Mucosa of descending colon (tissue), 3 donors: ENCODE results near the gene ABCA3. TPM values are rescaled to one million over a fixed set of nuclear protein-coding genes. Genes with fewer than 3 reads are reported as not detected.

ENCODE experiments used
- ATAC-seq: fragments of 200-7000 bp; cut with Tn5 transposase; one replicate; pipeline ENCODE4 v1.9.1; 2020; ENCODE audit warnings: mild to moderate bottlenecking, moderate library complexity
- DNase-seq, 3 donors: peaks; one replicate each; pipeline ENCODE4 v3.0.0-alpha.2; 2020
- H3K36me3 ChIP-seq: fragments of 200-600 bp; one replicate; pipeline ENCODE4 v1.8.0; 2021; ENCODE audit warnings: low read depth, mild to moderate bottlenecking
- H3K4me1 ChIP-seq: fragments of 200-600 bp; one replicate; pipeline ENCODE4 v1.8.0; 2021; ENCODE audit warnings: low read depth, mild to moderate bottlenecking
- H3K4me3 ChIP-seq: fragments of 200-600 bp; one replicate; pipeline ENCODE4 v1.8.0; 2021; ENCODE audit warnings: mild to moderate bottlenecking
- H3K9me3 ChIP-seq: fragments of 200-600 bp; one replicate; pipeline ENCODE4 v1.8.0; 2021; ENCODE audit warnings: mild to moderate bottlenecking
- intact Hi-C, 2 donors: fragments of 100-400 bp; cut with DNase I in 1 of 2; cut with micrococcal nuclease in 1 of 2; formaldehyde crosslinking; loops; one replicate each; pipeline versions ENCODE4 v1.11.0 to v1.11.1; 2022; cut with DNase I, micrococcal nuclease
- total RNA-seq, 3 donors: library from RNA; stranded (reverse); fragmentation: NEBNext Ultra II Directional in 2 of 3; extraction: Animal tissue kit (Norgen Biotek cat#: 25700) in 2 of 3; gene quantifications; one replicate each; pipeline versions ENCODE4 v1.2.1 to v1.2.4, GENCODE V29; 2021 to 2023
- TF ChIP-seq, protein P1 (sequence below): fragments of 200-600 bp; IDR thresholded peaks from one replicate; pipeline ENCODE4 v1.8.0; 2022; ENCODE audit warnings: antibody characterized with exemption, mild to moderate bottlenecking
- donor health status: DM: no; HTN: no; CAD: no; lungs with moderate emphysema.
- donor health status: DM: no; HTN: no; CAD: no.
- donor health status: DM: no; HTN: yes; CAD: no.

The ABCA3 gene
- total RNA-seq, 3 donors from 2014 or later, result 3.0 to 13.5 (median 3.4) TPM

DNA sequence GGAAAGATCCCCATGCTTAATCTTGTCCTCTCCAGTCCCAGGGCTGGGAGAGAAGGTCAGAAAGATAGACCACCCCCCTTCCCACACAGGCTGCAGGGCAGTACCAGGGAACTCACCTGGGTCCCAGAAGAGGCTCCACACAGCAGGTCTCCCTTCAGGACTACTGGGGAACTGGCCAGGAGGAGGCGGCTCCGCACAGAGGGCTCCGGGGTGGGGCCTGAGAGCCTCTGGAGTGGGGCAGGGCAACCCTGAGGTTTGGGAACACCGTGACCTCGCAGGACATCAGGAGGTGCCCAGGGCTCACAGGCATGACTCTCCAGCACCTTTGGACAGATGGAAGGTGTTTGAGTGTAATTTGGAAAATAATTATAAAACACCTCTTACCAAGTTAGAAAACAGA lies 11.0 kb downstream of the ABCA3 start:
- no peak for ATAC-seq
- TF ChIP-seq, protein P1, sequence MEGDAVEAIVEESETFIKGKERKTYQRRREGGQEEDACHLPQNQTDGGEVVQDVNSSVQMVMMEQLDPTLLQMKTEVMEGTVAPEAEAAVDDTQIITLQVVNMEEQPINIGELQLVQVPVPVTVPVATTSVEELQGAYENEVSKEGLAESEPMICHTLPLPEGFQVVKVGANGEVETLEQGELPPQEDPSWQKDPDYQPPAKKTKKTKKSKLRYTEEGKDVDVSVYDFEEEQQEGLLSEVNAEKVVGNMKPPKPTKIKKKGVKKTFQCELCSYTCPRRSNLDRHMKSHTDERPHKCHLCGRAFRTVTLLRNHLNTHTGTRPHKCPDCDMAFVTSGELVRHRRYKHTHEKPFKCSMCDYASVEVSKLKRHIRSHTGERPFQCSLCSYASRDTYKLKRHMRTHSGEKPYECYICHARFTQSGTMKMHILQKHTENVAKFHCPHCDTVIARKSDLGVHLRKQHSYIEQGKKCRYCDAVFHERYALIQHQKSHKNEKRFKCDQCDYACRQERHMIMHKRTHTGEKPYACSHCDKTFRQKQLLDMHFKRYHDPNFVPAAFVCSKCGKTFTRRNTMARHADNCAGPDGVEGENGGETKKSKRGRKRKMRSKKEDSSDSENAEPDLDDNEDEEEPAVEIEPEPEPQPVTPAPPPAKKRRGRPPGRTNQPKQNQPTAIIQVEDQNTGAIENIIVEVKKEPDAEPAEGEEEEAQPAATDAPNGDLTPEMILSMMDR, result no peak
- intact Hi-C loops, result no loop called here
- no peaks in the 10 kb centered on the region for H3K9me3 ChIP-seq
- H3K4me1 ChIP-seq, result no peaks in the 10 kb centered on the region
- no peaks in the 10 kb centered on the region for H3K36me3 ChIP-seq
- H3K4me3 ChIP-seq, result no peak overlapping the region
- no peak for DNase-seq

DNA sequence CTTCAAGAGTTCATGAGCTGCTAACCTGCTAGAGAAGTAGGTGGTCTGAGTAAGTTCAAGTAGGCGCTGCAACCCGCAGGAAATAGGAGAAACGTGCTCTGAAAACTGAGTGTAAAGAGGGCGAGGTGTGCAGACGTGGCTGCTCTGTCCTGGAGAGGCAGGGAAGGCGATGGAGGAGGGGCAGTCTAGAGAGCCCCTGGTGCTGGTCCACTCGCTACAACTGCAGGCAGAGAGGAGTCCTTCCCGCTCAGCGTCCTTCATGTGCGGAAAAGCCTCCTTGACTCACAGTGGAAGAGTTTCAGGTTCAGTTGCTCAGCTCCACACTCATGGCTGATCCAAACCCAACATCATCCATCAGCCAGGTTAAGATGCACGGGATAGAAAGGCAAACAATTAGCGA lies 12.1 kb downstream of the ABCA3 start:
- Histone ChIP-seq H3K9me3 (no peaks in the 10 kb centered on the region), H3K4me1 (no peaks in the 10 kb centered on the region), H3K4me3 (no peak overlapping the region), H3K36me3 (no peaks in the 10 kb centered on the region)
- ATAC-seq, result no peak
- DNase-seq, result no peak
- intact Hi-C loops, result no loop called here
- TF ChIP-seq, protein P1, result no peak

DNA sequence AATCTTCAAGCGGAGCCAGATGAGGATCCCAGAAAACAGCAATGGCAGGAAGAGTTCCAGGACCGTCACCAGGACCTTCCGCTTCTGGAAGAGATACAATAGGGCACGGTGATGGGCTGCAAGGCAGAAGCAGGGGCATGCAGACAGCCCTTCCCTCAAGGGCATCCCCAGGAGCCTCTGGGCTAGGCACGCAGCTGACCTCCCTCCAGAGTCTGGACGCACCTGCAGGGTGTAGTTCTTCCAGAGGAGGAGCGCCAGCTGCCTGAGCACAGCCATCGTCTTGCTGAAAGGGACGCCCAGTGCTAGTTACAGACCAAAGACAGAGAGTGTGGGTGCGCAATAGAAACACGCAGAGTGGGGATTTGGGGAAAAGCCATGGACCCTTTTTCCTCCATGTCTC lies 14.3 kb downstream of the ABCA3 start:
- TF ChIP-seq, protein P1, result no peak
- Histone ChIP-seq H3K36me3 (no peaks in the 10 kb centered on the region), H3K4me3 (no peak overlapping the region), H3K9me3 (no peaks in the 10 kb centered on the region), H3K4me1 (no peaks in the 10 kb centered on the region)
- DNase-seq, result no peak
- no peak for ATAC-seq
- intact Hi-C loops, result no loop called here

DNA sequence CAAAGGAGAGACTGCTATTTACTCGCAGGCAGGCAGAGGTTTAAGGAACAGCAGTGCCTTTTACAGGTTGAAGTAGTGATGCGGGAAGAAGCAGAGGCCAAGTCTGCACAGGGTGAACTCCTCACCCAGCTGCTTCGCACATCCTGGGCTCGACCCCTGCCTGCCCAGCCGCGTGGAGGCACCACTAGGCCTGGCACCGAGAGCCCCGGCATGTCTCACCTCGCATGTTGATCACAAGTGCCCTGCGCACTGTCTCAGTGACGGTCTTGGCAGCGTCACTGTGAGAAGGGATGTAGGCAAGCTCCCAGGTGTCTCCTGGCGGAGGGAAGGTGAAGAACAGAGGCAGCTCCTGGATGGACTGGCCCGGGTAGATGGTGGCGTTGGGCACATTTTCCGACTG lies 14.7 kb downstream of the ABCA3 start:
- ATAC-seq, result no peak
- H3K9me3 ChIP-seq, result no peaks in the 10 kb centered on the region
- H3K36me3 ChIP-seq, result no peaks in the 10 kb centered on the region
- no peak for DNase-seq
- TF ChIP-seq, protein P1, result no peak
- H3K4me1 ChIP-seq, result no peaks in the 10 kb centered on the region
- no peak overlapping the region for H3K4me3 ChIP-seq
- intact Hi-C loops, result no loop called here

DNA sequence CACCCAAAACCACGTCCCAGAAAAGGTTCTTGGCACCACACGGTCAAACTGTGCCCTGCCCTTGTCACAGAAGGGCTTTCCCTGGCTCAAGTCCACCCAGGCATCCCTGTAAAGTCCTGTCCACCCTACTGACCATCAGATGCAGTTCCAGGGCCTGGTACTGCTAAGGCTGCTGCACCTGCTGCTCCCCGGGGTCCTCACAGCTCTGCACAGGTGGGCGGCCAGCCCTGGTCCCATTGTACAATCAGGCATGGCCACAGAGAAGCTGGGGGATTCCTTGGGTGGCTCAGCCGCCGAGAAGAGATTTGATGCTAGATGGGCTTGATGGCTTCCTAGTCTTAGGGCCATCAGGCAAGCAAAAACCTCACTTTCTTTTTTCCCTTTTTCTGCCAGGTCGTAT lies 15.3 kb downstream of the ABCA3 start:
- no peak for ATAC-seq
- intact Hi-C loops, result no loop called here
- TF ChIP-seq, protein P1, result no peak
- no peaks in the 10 kb centered on the region for H3K36me3 ChIP-seq
- H3K9me3 ChIP-seq, result no peaks in the 10 kb centered on the region
- H3K4me3 ChIP-seq, result no peak overlapping the region
- no peak for DNase-seq
- no peaks in the 10 kb centered on the region for H3K4me1 ChIP-seq

DNA sequence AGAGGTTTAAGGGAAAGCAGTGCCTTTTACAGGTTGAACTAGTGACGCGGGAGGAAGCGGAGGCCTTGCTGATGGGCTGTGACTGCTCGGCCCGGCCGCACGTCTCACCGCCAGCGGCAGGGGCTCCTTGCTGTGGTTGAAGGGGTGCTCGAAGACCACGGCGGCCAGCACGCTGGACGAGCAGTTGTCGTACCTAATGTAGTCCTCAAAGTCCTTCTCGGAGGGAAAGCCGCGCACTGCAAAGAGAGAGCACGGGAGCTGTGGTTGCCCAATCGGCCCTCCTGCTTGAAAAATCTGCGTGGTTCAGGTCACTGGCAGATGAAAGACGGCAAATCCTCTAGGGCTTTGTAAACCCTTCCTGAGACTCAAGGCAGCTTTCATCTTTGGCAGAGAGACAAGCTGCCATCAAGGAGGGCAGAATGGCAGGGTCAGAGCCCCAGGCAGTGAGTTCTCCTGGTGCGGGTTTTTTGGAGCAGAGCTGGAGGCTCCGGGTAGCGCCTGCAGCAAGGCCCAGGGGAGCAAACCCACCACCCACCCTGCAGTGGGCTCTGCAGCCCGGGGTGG lies 16.1 kb downstream of the ABCA3 start:
- intact Hi-C loops, result no loop called here
- ATAC-seq (no peak), DNase-seq (no peak)
- TF ChIP-seq, protein P1, result no peak
- Histone ChIP-seq H3K4me1 (no peaks in the 10 kb centered on the region), H3K36me3 (no peaks in the 10 kb centered on the region), H3K4me3 (no peak overlapping the region), H3K9me3 (no peaks in the 10 kb centered on the region)
